Spinal cord (tissue), 10 donors: Measurements from ENCODE around the gene ZNF438. TPM values are rescaled to one million over a fixed set of nuclear protein-coding genes. Genes with fewer than 3 reads are reported as not detected.
"Not testable (repeated sequence)": the region's sequence is repeated elsewhere in the genome, so short reads cannot be mapped to it uniquely, and the experiment has no call there.

Experiments used
- DNase-seq, 6 donors: peaks; one replicate each; pipeline versions ENCODE4 v3.0.0 to v3.0.0-alpha.2; 2013 to 2015; ENCODE audit warnings: low spot score in 6 of 6, low read depth in 4 of 6
- H3K27ac ChIP-seq: one replicate; pipeline ENCODE4 v1.5.1; 2013; ENCODE audit warnings: low read depth, low read length, control low read depth
- H3K27me3 ChIP-seq: one replicate; pipeline ENCODE4 v1.6.1; 2013; ENCODE audit warnings: low read length; ENCODE audit not compliant: control insufficient read depth, insufficient read depth
- H3K36me3 ChIP-seq: one replicate; pipeline ENCODE4 v1.6.1; 2013; ENCODE audit warnings: low read length; ENCODE audit not compliant: control insufficient read depth, insufficient read depth
- H3K4me1 ChIP-seq: one replicate; pipeline ENCODE4 v1.6.1; 2013; ENCODE audit warnings: low read length; ENCODE audit not compliant: control insufficient read depth, insufficient read depth
- H3K4me3 ChIP-seq: one replicate; pipeline ENCODE4 v1.5.1; 2013; ENCODE audit warnings: low read depth, low read length, control low read depth
- H3K9me3 ChIP-seq: one replicate; pipeline ENCODE4 v1.6.1; 2013; ENCODE audit warnings: low read length; ENCODE audit not compliant: control insufficient read depth, insufficient read depth
- WGBS: methylation state at CpG from one replicate; pipeline ENCODE4 v1.1.5; 2013; ENCODE audit warnings: missing lambda C conversion rate; ENCODE audit not compliant: insufficient coverage; 5-methylcytosine and 5-hydroxymethylcytosine counted together
- polyA plus RNA-seq, 2 donors: library from polyadenylated mRNA; unstranded; fragments of 120-200 nt; gene quantifications; one replicate each; pipeline ENCODE4 v1.2.1, GENCODE V29; 2013; ENCODE audit not compliant: insufficient read length in 2 of 2
- total RNA-seq, 2 donors: library from RNA; depleted of rRNA in 1 of 2; stranded (reverse); fragments of 120-200 nt in 1 of 2; fragments of >200 nt in 1 of 2; gene quantifications; one replicate each; pipeline versions ENCODE4 v1.2.3 to v1.2.4, GENCODE V29; 2013 to 2014
- donor health status: healthy.

Gene ZNF438
- total and polyA plus RNA-seq, 4 donors, result 5.8 to 12.4 (median 7.0) TPM

DNA sequence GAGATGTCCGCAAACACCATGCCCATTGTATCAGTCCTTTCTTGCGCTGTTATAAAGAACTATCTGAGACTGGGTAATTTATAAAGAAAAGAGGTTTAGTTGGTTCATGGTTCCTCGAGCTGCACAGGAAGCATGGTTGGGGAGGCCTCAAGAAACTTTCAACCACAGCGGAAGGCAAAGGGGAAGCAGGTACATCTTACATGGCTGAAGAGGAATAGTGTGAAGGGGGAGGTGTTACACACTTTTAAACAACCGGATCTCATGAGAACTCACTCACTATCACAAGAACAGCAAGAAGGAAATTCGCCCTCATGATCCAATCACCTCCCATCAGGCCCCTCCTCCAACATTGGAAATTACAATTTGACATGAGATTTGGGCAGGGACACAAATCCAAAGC is 48.5 kb downstream of the ZNF438 start:
- H3K27me3 ChIP-seq, H3K4me1 ChIP-seq, H3K4me3 ChIP-seq, H3K9me3 ChIP-seq, H3K27ac ChIP-seq, DNase-seq, H3K36me3 ChIP-seq: not testable (repeated sequence)
- WGBS, result 100% methylated on average over 2 of the region's 6 CpGs

GRCh38 chr10:30980951-30981616 is 50.6 kb downstream of the ZNF438 start:
- H3K36me3 ChIP-seq, result no peaks in the 10 kb centered on the region
- H3K4me3 ChIP-seq, result no peak overlapping the region
- DNase-seq, result peak; percentile 35 to 91 (median 62)
- no peaks in the 10 kb centered on the region for H3K27me3 ChIP-seq
- H3K4me1 ChIP-seq, result peaks cover 5% of the 10 kb centered on the region
- 11% methylated on average over 1 of the region's 7 CpGs for WGBS
- peak overlapping the region; percentile 25 for H3K27ac ChIP-seq
- no peaks in the 10 kb centered on the region for H3K9me3 ChIP-seq

DNA sequence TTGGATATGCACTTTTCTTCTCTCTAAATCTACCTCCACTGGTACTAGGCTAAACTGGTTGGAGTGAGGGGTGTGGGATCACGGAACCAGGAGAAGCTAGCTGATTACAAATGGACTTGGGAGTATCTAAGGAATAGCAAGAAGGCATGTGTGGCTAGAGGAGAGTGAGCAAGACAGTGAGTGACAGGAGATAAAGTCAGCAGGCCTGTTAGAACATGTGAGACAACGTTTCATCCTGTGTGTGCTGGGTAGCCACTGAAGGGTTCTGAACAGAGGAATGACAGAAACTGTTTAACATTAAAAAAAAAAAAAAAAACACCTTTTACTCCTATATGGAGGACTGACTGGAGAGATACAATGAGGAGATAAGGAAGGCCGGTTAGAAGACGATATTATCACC is 51.7 kb downstream of the ZNF438 start:
- H3K9me3 ChIP-seq, result no peaks in the 10 kb centered on the region
- H3K4me1 ChIP-seq, result peaks cover 5% of the 10 kb centered on the region
- no peak overlapping the region for H3K27ac ChIP-seq
- no peak for DNase-seq
- no peaks in the 10 kb centered on the region for H3K36me3 ChIP-seq
- no peaks in the 10 kb centered on the region for H3K27me3 ChIP-seq
- 93% methylated on average over 3 of the region's 4 CpGs for WGBS
- H3K4me3 ChIP-seq, result no peak overlapping the region

- no peak for DNase-seq
- no peak overlapping the region for H3K27ac ChIP-seq
- H3K36me3 ChIP-seq, result no peaks in the 10 kb centered on the region
- H3K4me3 ChIP-seq, result no peak overlapping the region
- H3K4me1 ChIP-seq, result peaks cover 5% of the 10 kb centered on the region
- WGBS, result no CpG with 5 or more reads among the region's 2 CpGs
- no peaks in the 10 kb centered on the region for H3K9me3 ChIP-seq
- no peaks in the 10 kb centered on the region for H3K27me3 ChIP-seq
Measured at GRCh38 chr10:30978843-30979242, 52.8 kb downstream of the ZNF438 start.

GRCh38 chr10:30977385-30977784 is 54.3 kb downstream of the ZNF438 start:
- no peak overlapping the region for H3K4me3 ChIP-seq
- H3K27ac ChIP-seq, result no peak overlapping the region
- H3K9me3 ChIP-seq, result no peaks in the 10 kb centered on the region
- H3K36me3 ChIP-seq, result no peaks in the 10 kb centered on the region
- DNase-seq, result no peak
- peaks cover 5% of the 10 kb centered on the region for H3K4me1 ChIP-seq
- no peaks in the 10 kb centered on the region for H3K27me3 ChIP-seq
- 95% methylated on average over 7 of the region's 8 CpGs for WGBS

GRCh38 chr10:30974773-30975415 is 56.8 kb downstream of the ZNF438 start:
- Histone ChIP-seq H3K4me1 (no peaks in the 10 kb centered on the region), H3K9me3 (no peaks in the 10 kb centered on the region), H3K27ac (no peak overlapping the region), H3K4me3 (no peak overlapping the region), H3K36me3 (no peaks in the 10 kb centered on the region), H3K27me3 (no peaks in the 10 kb centered on the region)
- DNase-seq, result peak in 1 of 6 donors; percentile 18
- WGBS, result 100% methylated on average over 1 of the region's 1 CpG

DNA sequence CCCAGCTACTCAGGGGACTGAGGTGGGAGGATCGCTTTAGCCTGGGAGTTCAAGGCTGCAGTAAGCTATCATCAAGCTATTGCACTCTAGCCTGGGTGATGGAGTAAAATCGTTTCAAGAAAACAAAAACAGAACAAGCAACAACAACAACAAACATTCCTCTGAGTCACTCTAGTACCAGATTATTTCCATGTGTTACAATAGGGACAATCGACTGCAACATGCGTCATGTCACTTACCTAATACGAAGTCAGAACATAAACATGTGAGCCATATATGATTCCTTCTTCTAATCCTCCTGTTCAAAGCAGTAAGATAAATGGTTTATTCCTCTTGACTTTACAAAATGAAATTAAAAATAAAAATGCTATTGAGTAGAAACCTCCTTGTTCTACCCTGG is 57.3 kb downstream of the ZNF438 start:
- no CpG with 5 or more reads among the region's 5 CpGs for WGBS
- no peaks in the 10 kb centered on the region for H3K9me3 ChIP-seq

GRCh38 chr10:30973737-30974136 is 57.9 kb downstream of the ZNF438 start:
- Histone ChIP-seq H3K36me3 (no peaks in the 10 kb centered on the region), H3K27ac (peak overlapping the region; percentile 37)
- 31% methylated on average over 6 of the region's 6 CpGs for WGBS

More for the DNA sequence above, 57.3 kb downstream of the ZNF438 start:
- no peaks in the 10 kb centered on the region for H3K4me1 ChIP-seq
- no peak for DNase-seq
- H3K4me3 ChIP-seq, result no peak overlapping the region
- H3K27me3 ChIP-seq, result no peaks in the 10 kb centered on the region
- H3K27ac ChIP-seq, result no peak overlapping the region
- H3K36me3 ChIP-seq, result no peaks in the 10 kb centered on the region

DNA sequence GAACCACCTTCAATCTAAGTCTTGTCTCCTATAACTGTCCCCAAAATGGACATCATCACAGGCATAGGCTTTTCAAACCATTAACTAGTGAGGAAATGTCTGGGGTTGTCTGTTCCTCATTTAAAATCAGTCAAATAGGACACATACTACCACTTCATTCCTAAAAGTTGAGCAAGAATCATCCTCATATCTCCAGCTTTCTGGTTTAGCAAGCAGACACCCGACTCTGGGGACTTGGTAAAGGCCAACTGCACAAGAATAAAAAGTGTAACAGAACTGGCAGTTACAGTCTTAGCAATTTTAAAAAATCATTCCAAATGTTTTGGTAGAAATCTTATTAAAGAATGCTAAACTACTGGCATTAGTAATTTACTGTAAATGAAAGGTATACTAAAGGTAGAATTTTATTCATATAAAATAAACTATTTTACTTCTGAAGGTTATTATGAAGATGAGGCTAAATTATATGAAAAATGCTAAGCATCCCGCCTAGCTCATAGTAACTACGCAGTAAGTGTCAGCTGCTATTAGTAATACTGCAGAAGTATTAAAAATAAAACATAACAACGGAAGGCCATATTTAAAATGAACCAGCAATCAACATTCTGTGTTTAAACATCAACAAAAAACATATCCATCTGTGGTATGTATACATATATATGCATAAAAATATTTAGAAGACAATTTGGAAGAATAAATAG is 60.8 kb downstream of the ZNF438 start:
- Histone ChIP-seq H3K27me3 (no peaks in the 10 kb centered on the region), H3K36me3 (no peaks in the 10 kb centered on the region), H3K9me3 (no peaks in the 10 kb centered on the region), H3K4me1 (no peaks in the 10 kb centered on the region), H3K27ac (no peak overlapping the region), H3K4me3 (no peak overlapping the region)
- no peak for DNase-seq
- 100% methylated on average over 1 of the region's 4 CpGs for WGBS

More at GRCh38 chr10:30973737-30974136, 57.9 kb downstream of the ZNF438 start:
- H3K9me3 ChIP-seq, result no peaks in the 10 kb centered on the region
- H3K4me1 ChIP-seq, result no peaks in the 10 kb centered on the region
- H3K27me3 ChIP-seq, result no peaks in the 10 kb centered on the region
- H3K4me3 ChIP-seq, result no peak overlapping the region
- peak in 3 of 6 donors; percentile 7 to 42 (median 23) for DNase-seq
